Esophagus squamous epithelium (tissue), 5 donors: ENCODE data around the gene ARIH2. TPM values are rescaled to one million over a fixed set of nuclear protein-coding genes. Genes with fewer than 3 reads are reported as not detected.

Experiments used
- DNase-seq: peaks from one replicate; lab custom pipeline; 2025; lab: John Stamatoyannopoulos, UW
- H3K27ac ChIP-seq, 4 donors: fragments of 200-600 bp; sonication (generic); one replicate each; pipeline ENCODE4 v1.5.1; 2016 to 2019; ENCODE audit warnings: mild to moderate bottlenecking in 1 of 4
- H3K27me3 ChIP-seq, 4 donors: fragments of 200-600 bp; sonication (generic); 1 replicate in 3 of 4; 2 replicates in 1 of 4; pipeline versions ENCODE4 v1.5.1 to v1.6.0; 2017 to 2021; ENCODE audit warnings: antibody characterized with exemption in 1 of 4
- H3K36me3 ChIP-seq, 3 donors: fragments of 200-600 bp; sonication (generic); one replicate each; pipeline ENCODE4 v1.5.1; 2016 to 2019
- H3K4me1 ChIP-seq, 3 donors: fragments of 200-600 bp; sonication (generic); one replicate each; pipeline ENCODE4 v1.5.1; 2017 to 2019
- H3K4me3 ChIP-seq, 4 donors: fragments of 200-600 bp; sonication (generic); 1 replicate in 3 of 4; 2 replicates in 1 of 4; pipeline ENCODE4 v1.5.1; 2016 to 2019; ENCODE audit warnings: mild to moderate bottlenecking in 2 of 4, moderate library complexity in 1 of 4
- H3K9me3 ChIP-seq, 3 donors: fragments of 200-600 bp; sonication (generic); one replicate each; pipeline ENCODE4 v1.5.1; 2016 to 2019
- CTCF ChIP-seq, 6 experiments: fragments of 450-650 bp in 4 of 6; fragments of 200-600 bp in 2 of 6; sonication (generic) in 2 of 6; IDR thresholded peaks; one replicate each; pipeline ENCODE4 v1.5.1; 2016 to 2019; ENCODE audit warnings: antibody characterized with exemption in 6 of 6, mild to moderate bottlenecking in 4 of 6, moderate library complexity in 4 of 6
- POLR2A ChIP-seq, 4 donors: fragments of 450-650 bp; IDR thresholded peaks; one replicate each; pipeline ENCODE4 v1.6.1; 2017; ENCODE audit warnings: antibody characterized with exemption in 4 of 4, mild to moderate bottlenecking in 4 of 4, moderate library complexity in 3 of 4
- WGBS, 2 donors: methylation state at CpG; one replicate each; pipeline ENCODE4 v1.1.5; 2018; 5-methylcytosine and 5-hydroxymethylcytosine counted together
- intact Hi-C: fragments of 100-400 bp; cut with DNase I; formaldehyde crosslinking; loops from one replicate; pipeline ENCODE4 v1.15.0; 2022
- total RNA-seq, 4 donors: library from RNA; depleted of rRNA; stranded (reverse); fragments of >200 nt; gene quantifications; one replicate each; pipeline ENCODE4 v1.1.0, GENCODE V29; 2016
- donor health status: DM: yes; HTN: yes; CAD: no.

ARIH2 gene
- total RNA-seq, 4 donors from 2014 or later = 54.0 to 74.2 (median 71.3) TPM

GRCh38 chr3:48989796-48990635 is 71.4 kb downstream of the ARIH2 start, which contains the start of gene P4HTM:
Gene P4HTM, plus strand, starts transcription at chr3:48990241. Its CDS starts 16 bp downstream, at chr3:48990257.
- DNase-seq = no peak
- H3K36me3 ChIP-seq = peaks cover 0 to 23% (median 7%) of the 10 kb centered on the region in 3 donors
- peak within 1 kb of the TSS; percentile 59 to 96 (median 75) for H3K4me3 ChIP-seq
- no peaks in the 10 kb centered on the region for H3K27me3 ChIP-seq
- TF ChIP-seq POLR2A (IDR thresholded peaks at IDR 0.05) = peak in 2 of 4 donors; percentile 44 to 53
- TF ChIP-seq CTCF (IDR thresholded peaks at IDR 0.05) = peak in 4 of 6 experiments; percentile 5 to 22 (median 12)
- H3K4me1 ChIP-seq = peaks cover 14 to 47% (median 22%) of the 10 kb centered on the region in 3 donors
- 0% methylated on average over 4 to 6 of the region's 91 CpGs for WGBS, 2 donors
- peak within 1 kb of the TSS; percentile 81 to 98 (median 88) for H3K27ac ChIP-seq
- intact Hi-C loops = no loop called here
- H3K9me3 ChIP-seq = no peaks in the 10 kb centered on the region

DNA sequence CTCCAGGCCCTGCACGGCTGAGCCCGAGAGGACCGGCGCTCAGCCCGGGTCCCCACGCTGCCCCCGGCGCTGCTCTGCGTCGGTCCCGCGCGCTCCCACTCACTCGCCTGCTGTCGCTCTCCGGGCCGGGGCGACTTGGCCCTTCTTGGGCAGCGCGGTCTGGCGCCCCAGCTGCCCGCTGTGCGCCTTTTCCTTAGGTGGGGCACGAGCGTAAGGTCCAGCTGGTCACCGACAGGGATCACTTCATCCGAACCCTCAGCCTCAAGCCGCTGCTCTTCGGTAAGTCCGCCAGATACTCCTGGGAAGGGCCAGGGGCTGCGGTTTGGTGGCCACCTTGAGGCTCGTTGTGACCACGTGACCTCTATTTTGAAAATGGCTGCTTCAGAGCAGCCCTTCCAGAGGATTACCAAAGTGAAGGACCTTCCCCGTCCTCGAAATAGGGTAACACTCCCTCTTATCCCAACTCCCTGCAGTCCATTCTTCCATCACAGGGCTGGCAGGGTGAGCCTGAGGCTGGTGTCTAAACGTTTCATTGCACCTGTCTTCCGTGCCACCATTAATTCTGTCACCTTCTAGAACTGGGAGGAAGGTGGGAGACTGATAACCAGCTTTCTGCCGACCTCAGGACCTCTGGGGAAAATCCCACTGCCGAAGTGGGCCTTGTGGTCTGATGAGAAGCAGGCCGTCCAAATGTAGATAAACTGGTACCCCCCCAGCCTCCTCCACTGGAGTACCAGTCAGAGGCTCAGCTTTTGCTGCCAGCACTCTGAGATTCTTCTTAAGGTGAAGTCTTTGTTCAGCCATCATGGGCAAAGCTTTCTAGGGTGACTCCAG is 72.2 kb downstream of the ARIH2 start:
- Histone ChIP-seq H3K36me3 (peaks cover 0 to 22% (median 0%) of the 10 kb centered on the region in 3 donors), H3K27me3 (no peaks in the 10 kb centered on the region), H3K9me3 (no peaks in the 10 kb centered on the region), H3K27ac (peak overlapping the region; percentile 81 to 98 (median 88)), H3K4me1 (peaks cover 14 to 47% (median 22%) of the 10 kb centered on the region in 3 donors), H3K4me3 (peak overlapping the region; percentile 59 to 96 (median 75))
- intact Hi-C loops = no loop called here
- 9 to 11% methylated on average over 5 to 24 of the region's 40 CpGs for WGBS, 2 donors
- TF ChIP-seq CTCF (IDR thresholded peaks at IDR 0.05) = no peak
- no peak for TF ChIP-seq POLR2A (IDR thresholded peaks at IDR 0.05)
- DNase-seq = no peak

- Histone ChIP-seq H3K36me3 (peaks cover 0 to 20% (median 0%) of the 10 kb centered on the region in 3 donors), H3K4me1 (peaks cover 14 to 47% (median 22%) of the 10 kb centered on the region in 3 donors), H3K4me3 (peak overlapping the region in 2 of 4 donors; percentile 91 to 96), H3K9me3 (no peaks in the 10 kb centered on the region), H3K27ac (peak overlapping the region in 1 of 4 donors; percentile 90), H3K27me3 (no peaks in the 10 kb centered on the region)
- 64 to 70% methylated on average over 4 to 5 of the region's 5 CpGs for WGBS, 2 donors
- intact Hi-C loops = no loop called here
- TF ChIP-seq CTCF (IDR thresholded peaks at IDR 0.05) = no peak
- TF ChIP-seq POLR2A (IDR thresholded peaks at IDR 0.05) = no peak
- DNase-seq = no peak
Measured at GRCh38 chr3:48991851-48992545, 73.4 kb downstream of the ARIH2 start.

GRCh38 chr3:48993834-48994233 is 75.2 kb downstream of the ARIH2 start:
- Histone ChIP-seq H3K9me3 (no peaks in the 10 kb centered on the region), H3K4me3 (no peak overlapping the region), H3K27me3 (no peaks in the 10 kb centered on the region), H3K36me3 (peaks cover 0 to 32% (median 0%) of the 10 kb centered on the region in 3 donors), H3K4me1 (peaks cover 14 to 38% (median 18%) of the 10 kb centered on the region in 3 donors), H3K27ac (no peak overlapping the region)
- no peak for DNase-seq
- intact Hi-C loops = no loop called here
- TF ChIP-seq CTCF (IDR thresholded peaks at IDR 0.05) (no peak), POLR2A (IDR thresholded peaks at IDR 0.05) (no peak)
